OCI-LY1 (cell line): ENCODE results near the gene IFT81.

Experiments used
- EZH2 ChIP-seq: fragments of 200-600 bp; sonication (generic), shearing (Covaris generic); IDR thresholded peaks from 2 replicates; pipeline ENCODE4 v1.8.0; 2017; ENCODE audit warnings: borderline replicate concordance, mixed run types, mild to moderate bottlenecking, antibody characterized with exemption, low read length, moderate library complexity, mixed read lengths
- TF ChIP-seq, protein P1 (sequence below): fragments of 200-600 bp; sonication (generic), shearing (Covaris generic); IDR thresholded peaks from 2 replicates; pipeline ENCODE4 v1.5.1; 2017; ENCODE audit warnings: mild to moderate bottlenecking, antibody characterized with exemption, low read length, moderate library complexity, mixed read lengths

DNA sequence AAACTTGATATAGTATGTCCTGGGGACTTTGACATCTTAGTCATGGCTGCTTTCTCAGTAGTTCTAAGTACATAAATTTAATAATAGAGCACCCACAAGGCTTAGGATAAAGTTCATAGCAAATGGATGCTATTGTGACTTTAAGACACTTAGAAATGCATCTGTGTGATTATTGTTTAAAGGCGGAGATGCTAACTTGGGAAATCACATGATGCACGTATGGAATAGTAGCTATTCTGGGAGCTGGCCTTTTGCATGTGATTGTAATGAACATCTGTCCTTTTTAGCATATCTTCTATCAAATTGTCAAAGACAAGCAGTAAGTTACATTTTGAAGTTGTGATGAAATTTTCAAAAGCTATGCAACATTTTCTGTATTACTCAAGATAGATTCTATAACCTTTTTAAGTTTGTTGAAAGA, 110.2 kb downstream of the IFT81 start:
- no peak for TF ChIP-seq EZH2
- TF ChIP-seq, protein P1, sequence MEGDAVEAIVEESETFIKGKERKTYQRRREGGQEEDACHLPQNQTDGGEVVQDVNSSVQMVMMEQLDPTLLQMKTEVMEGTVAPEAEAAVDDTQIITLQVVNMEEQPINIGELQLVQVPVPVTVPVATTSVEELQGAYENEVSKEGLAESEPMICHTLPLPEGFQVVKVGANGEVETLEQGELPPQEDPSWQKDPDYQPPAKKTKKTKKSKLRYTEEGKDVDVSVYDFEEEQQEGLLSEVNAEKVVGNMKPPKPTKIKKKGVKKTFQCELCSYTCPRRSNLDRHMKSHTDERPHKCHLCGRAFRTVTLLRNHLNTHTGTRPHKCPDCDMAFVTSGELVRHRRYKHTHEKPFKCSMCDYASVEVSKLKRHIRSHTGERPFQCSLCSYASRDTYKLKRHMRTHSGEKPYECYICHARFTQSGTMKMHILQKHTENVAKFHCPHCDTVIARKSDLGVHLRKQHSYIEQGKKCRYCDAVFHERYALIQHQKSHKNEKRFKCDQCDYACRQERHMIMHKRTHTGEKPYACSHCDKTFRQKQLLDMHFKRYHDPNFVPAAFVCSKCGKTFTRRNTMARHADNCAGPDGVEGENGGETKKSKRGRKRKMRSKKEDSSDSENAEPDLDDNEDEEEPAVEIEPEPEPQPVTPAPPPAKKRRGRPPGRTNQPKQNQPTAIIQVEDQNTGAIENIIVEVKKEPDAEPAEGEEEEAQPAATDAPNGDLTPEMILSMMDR: no peak
